Adrenal gland (tissue), 12 donors: ENCODE results near the gene CDKAL1. TPM values are rescaled to one million over a fixed set of nuclear protein-coding genes. Genes with fewer than 3 reads are reported as not detected.

Experiments used
- DNase-seq, 7 donors: peaks; one replicate each; pipeline ENCODE4 v3.0.0-alpha.2; 2019 to 2020
- H3K27ac ChIP-seq, 5 donors: fragments of 200-600 bp; sonication (generic) in 4 of 5; 1 replicate in 3 of 5; 2 replicates in 2 of 5; pipeline versions ENCODE4 v1.5.1 to v1.8.0; 2016 to 2020; ENCODE audit warnings: mild to moderate bottlenecking in 1 of 5
- H3K27me3 ChIP-seq: fragments of 200-600 bp; 2 replicates; pipeline ENCODE4 v1.8.0; 2021
- H3K36me3 ChIP-seq, 2 donors: fragments of 200-600 bp; replicated peaks in 1 of 2; 1 replicate in 1 of 2; 2 replicates in 1 of 2; pipeline versions ENCODE4 v1.5.1 to v1.8.0; 2018 to 2022
- H3K4me1 ChIP-seq, 2 donors: fragments of 200-600 bp; replicated peaks in 1 of 2; 1 replicate in 1 of 2; 2 replicates in 1 of 2; pipeline versions ENCODE4 v1.5.1 to v1.8.0; 2018 to 2021
- H3K4me3 ChIP-seq, 4 donors: fragments of 200-600 bp; sonication (generic) in 3 of 4; one replicate each; pipeline ENCODE4 v1.5.1; 2016 to 2018
- H3K9me3 ChIP-seq, 3 donors: fragments of 200-600 bp; sonication (generic) in 1 of 3; replicated peaks in 1 of 3; 1 replicate in 2 of 3; 2 replicates in 1 of 3; pipeline versions ENCODE4 v1.5.1 to v1.8.0; 2016 to 2021
- CTCF ChIP-seq, 6 experiments: fragments of 450-650 bp in 4 of 6; fragments of 200-600 bp in 2 of 6; sonication (generic) in 1 of 6; IDR thresholded peaks; 1 replicate in 5 of 6; 2 replicates in 1 of 6; pipeline versions ENCODE4 v1.5.1 to v1.8.0; 2016 to 2021; ENCODE audit warnings: antibody characterized with exemption in 6 of 6, mild to moderate bottlenecking in 2 of 6, moderate library complexity in 1 of 6
- POLR2A ChIP-seq, 2 donors: fragments of 450-650 bp; IDR thresholded peaks; one replicate each; pipeline ENCODE4 v1.6.1; 2017; ENCODE audit warnings: antibody characterized with exemption in 2 of 2, mild to moderate bottlenecking in 2 of 2, moderate library complexity in 1 of 2
- WGBS, 4 donors: extraction: QIAGEN DNeasy Blood & Tissue Kit in 2 of 4; methylation state at CpG; one replicate each; pipeline versions ENCODE4 v1.1.5 to v1.1.7; 2013 to 2017; 5-methylcytosine and 5-hydroxymethylcytosine counted together
- intact Hi-C, 2 donors: fragments of 100-400 bp; cut with DNase I; formaldehyde crosslinking; loops; one replicate each; pipeline versions ENCODE4 v1.14.1 to v1.15.0; 2022 to 2023
- polyA plus RNA-seq, 3 donors: library from polyadenylated mRNA; stranded (reverse); fragments of 200-250 nt in 2 of 3; fragments of 350-450 nt in 1 of 3; fragmentation: Illumina TruSeq in 1 of 3; extraction: RNeasy Lipid Tissue Mini Kit (QIAGEN cat#74804) in 1 of 3; gene quantifications; one replicate each; pipeline ENCODE4 v1.2.3, GENCODE V29; 2013 to 2014
- total RNA-seq, 9 donors: library from RNA; depleted of rRNA in 4 of 9; stranded (reverse); fragments of >200 nt in 4 of 9; fragments of 120-200 nt in 1 of 9; fragmentation: NEBNext Ultra II Directional in 1 of 9; extraction: Animal tissue kit (Norgen Biotek cat#: 25700) in 1 of 9; gene quantifications; one replicate each; pipeline versions ENCODE4 v1.1.0 to v1.2.4, GENCODE V29; 2013 to 2023
- donor health status: healthy with polysubstance abuse.
- donor health status: Bipolar disorder and iron deficiency.
- donor health status: DM: yes; HTN: yes; CAD: no.
- donor health status: DM: no; HTN: no; CAD: no.
- donor health status: DM: no; HTN: no; CAD: no.
- donor health status: DM: yes; HTN: yes; CAD: no.

The CDKAL1 gene
- total and polyA plus RNA-seq, 12 donors: 3.9 to 21.1 (median 10.6) TPM

DNA sequence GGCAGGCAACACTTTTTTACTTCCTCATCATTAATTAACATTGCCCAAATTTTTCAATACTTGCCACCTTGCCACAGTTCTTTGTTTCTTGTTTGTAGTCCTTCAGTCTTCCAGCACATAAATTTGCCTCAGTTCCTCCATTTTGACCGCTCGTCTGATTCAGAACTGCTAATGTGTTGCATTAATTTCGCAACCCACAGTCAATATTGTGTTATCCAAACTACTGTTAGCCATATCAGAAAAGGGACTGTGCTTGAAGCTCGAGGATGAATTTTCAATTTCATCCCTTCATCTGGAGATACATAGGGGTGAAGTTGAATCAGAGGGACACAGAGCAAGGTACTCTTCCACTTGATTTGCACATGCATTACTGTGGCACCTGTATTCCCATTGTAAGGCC lies 421.5 kb downstream of the CDKAL1 start:
- 93 to 97% (median 96%) methylated on average over 4 of the region's 4 CpGs for WGBS, 4 donors

DNA sequence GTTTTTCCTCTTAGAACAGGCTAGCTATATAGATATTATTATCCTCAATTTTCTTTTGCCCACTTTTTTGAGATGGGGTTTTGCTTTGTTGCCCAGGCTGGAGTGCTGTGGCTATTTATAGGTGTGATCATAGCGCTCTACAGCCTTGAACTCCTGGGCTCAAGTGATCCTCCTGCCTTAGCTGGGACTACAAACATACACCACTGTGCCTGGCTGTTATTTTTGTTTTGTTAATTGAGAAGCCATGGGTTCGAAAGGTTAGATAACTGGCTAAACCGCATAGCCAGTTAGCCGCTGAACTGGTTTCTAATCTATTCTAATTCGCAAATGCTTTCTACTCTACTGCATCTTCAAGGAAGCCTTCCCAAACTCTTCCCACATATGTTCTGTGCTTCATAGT lies 425.8 kb downstream of the CDKAL1 start:
- Histone ChIP-seq H3K27ac (no peak overlapping the region), H3K36me3 (no peaks in the 10 kb centered on the region), H3K4me1 (no peaks in the 10 kb centered on the region), H3K27me3 (no peaks in the 10 kb centered on the region), H3K4me3 (no peak overlapping the region), H3K9me3 (no peaks in the 10 kb centered on the region)
- WGBS, 4 donors: 88 to 95% (median 93%) methylated on average over 5 of the region's 5 CpGs
- TF ChIP-seq CTCF (IDR thresholded peaks at IDR 0.05) (no peak), POLR2A (IDR thresholded peaks at IDR 0.05) (no peak)
- no peak for DNase-seq
- intact Hi-C loops: no loop called here

More for the DNA sequence above, 421.5 kb downstream of the CDKAL1 start:
- intact Hi-C loops: no loop called here
- no peaks in the 10 kb centered on the region for H3K9me3 ChIP-seq
- no peaks in the 10 kb centered on the region for H3K27me3 ChIP-seq
- no peak for DNase-seq
- TF ChIP-seq CTCF (IDR thresholded peaks at IDR 0.05): no peak
- TF ChIP-seq POLR2A (IDR thresholded peaks at IDR 0.05): no peak
- H3K27ac ChIP-seq: no peak overlapping the region
- no peak overlapping the region for H3K4me3 ChIP-seq
- no peaks in the 10 kb centered on the region for H3K36me3 ChIP-seq
- H3K4me1 ChIP-seq: no peaks in the 10 kb centered on the region

DNA sequence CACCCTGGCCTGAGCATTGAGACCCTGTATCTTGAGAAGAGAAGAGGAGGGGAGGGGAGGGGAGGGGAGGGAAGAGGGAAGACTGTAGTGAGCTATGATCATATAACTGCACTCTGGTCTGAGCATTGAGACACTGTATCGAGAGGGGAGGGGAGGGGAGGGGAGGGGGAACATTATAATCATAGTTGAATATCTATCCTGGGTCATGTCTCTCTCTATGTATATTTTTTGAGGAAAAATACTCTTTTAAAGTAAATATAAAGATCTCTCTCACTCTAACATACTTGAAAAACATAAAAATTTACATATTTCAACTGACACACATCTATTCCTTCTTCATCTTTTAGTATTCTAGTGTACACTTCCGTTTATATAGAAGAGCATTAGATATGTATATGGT lies 431.0 kb downstream of the CDKAL1 start:
- intact Hi-C loops: no loop called here

GRCh38 chr6:20965915-20966314 lies 431.7 kb downstream of the CDKAL1 start:
- H3K4me1 ChIP-seq: no peaks in the 10 kb centered on the region
- 91 to 97% (median 95%) methylated on average over 5 of the region's 5 CpGs for WGBS, 4 donors
- intact Hi-C loops: no loop called here
- DNase-seq: no peak
- H3K27ac ChIP-seq: no peak overlapping the region
- no peaks in the 10 kb centered on the region for H3K27me3 ChIP-seq
- TF ChIP-seq POLR2A (IDR thresholded peaks at IDR 0.05): no peak
- no peak for TF ChIP-seq CTCF (IDR thresholded peaks at IDR 0.05)
- peaks cover 0 to 8% (median 0%) of the 10 kb centered on the region in 3 donors for H3K9me3 ChIP-seq
- H3K36me3 ChIP-seq: no peaks in the 10 kb centered on the region
- H3K4me3 ChIP-seq: no peak overlapping the region

More for the DNA sequence above, 431.0 kb downstream of the CDKAL1 start:
- Histone ChIP-seq H3K27ac (no peak overlapping the region), H3K4me3 (no peak overlapping the region), H3K27me3 (no peaks in the 10 kb centered on the region), H3K9me3 (peaks cover 0 to 8% (median 0%) of the 10 kb centered on the region in 3 donors), H3K36me3 (no peaks in the 10 kb centered on the region), H3K4me1 (no peaks in the 10 kb centered on the region)
- DNase-seq: no peak
- no peak for TF ChIP-seq POLR2A (IDR thresholded peaks at IDR 0.05)
- TF ChIP-seq CTCF (IDR thresholded peaks at IDR 0.05): no peak
- WGBS, 4 donors: 79 to 87% (median 83%) methylated on average over 2 of the region's 2 CpGs
